HG03095 (cell line): Measurements from ENCODE around the gene ACSM5.
"Not testable (repeated sequence)": the region's sequence is repeated elsewhere in the genome, so short reads cannot be mapped to it uniquely, and the experiment has no call there.

Experiments
- ATAC-seq: cut with Tn5 transposase; IDR thresholded peaks from one replicate; pipeline ENCODE4 v1.9.1; 2021; ENCODE audit warnings: moderate library complexity; ENCODE audit not compliant: unreplicated experiment

The ACSM5 gene

DNA sequence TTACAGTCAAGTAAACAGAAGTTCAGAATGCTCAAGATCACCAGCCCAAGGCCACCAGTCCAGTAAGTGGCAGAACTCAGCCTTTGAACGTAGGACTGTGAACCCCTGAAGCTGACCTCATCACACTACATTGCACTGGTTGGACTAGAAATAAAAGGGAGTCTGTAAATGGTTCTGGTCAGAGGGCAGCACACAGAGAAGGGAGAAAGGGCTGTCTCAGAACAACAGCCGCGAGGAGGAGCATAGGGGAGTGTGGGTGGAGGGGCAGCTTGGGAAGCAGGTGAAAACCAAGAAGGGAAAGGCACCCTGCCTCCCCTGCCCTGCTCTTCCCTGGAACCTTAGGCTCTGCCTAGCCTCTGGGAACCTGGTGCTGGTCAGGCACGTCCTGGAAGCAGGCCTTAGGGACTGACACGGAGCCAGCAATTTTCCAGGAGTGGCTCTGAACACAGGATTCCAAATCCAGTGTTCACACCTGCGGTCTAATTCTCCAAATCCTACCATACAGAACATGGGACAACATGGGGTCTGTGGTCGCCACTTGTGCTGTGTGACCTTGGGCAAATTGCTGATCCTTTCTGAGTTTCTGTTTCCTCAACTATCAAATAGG, 11.8 kb upstream of the ACSM5 start:
- ATAC-seq = no peak

DNA sequence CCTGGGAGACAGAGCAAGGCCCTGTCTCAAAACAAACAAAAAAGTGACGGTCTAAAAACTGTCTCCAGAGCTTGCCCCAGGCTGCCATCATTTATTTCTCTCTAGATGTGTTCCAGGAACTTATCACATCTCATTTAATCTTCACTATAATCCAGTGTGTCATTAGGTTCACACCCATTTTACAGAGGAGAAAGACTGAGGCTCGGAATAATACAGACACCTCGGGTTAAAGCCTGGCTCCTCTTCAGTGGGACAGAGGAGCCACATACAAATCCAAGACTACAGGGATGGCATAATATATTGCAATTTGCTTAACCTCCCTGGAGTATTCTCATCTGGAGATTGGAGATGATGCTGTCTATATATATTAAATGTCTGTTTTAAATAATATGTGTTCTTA, 10.7 kb upstream of the ACSM5 start:
- no peak for ATAC-seq

DNA sequence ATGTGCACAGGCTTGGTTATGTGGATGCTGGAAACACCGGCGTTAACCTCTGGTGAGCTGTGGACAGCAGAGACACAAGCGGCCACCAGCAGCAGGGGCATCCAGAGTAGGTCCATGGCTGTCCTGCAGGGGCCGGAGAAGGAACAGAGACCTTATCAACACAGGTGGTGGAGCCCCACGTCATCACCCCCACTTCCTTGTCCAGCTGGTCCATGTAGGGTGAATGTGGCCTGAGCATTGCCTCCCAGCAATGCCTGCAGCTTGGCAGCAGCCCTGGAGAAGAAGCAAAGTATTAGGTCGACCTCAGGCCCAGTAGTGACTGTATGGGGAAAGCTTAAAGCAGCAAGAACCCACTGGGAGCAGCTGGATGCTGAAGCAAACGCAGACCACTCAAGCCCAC, 10.1 kb upstream of the ACSM5 start:
- ATAC-seq = no peak

DNA sequence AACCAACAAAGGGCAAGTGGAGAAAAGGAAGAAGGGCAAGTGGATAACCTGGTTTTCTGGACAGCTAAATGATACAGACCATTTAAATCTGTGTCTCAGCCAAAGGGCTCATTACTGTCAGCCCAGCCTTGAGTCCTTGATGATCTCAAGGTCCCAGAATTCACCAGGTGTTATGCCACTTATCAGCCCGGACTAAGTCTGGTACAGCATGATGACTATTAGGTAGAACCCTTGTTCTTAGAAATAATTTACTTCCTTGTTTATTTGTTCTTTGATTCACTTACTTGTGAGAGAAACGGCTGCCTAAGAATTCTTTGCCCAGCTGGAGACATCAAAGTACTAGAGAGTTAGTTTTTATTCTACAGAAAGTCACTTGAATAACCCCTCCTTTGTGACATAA, 8.3 kb upstream of the ACSM5 start:
- ATAC-seq = no peak

GRCh38 chr16:20401475-20402016, 7.8 kb upstream of the ACSM5 start:
- no peak for ATAC-seq

DNA sequence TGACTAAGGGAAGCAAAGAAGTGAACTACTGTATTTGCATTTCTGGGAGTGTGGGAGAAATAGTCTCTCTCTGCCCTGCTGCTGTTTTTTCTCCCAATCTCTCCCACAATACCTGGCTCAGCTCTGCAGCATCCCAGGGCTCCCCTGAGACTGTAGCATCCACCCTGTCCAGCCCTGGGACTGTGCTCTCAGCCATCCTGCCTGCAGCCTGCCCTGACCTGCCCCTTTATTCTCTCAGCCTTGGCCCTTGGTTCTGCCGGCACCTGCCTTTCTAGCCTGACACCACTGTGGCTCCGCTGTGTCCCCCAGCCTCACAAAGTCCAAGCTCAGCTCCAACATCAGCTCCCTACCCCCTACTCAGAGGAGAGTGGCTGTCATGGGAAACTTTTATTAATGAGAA, 6.7 kb upstream of the ACSM5 start:
- no peak for ATAC-seq

GRCh38 chr16:20404637-20405036, 4.7 kb upstream of the ACSM5 start, which contains the start of gene PDILT:
PDILT (minus strand) TSS chr16:20404737; CDS start chr16:20399300, 5,437 bp downstream.
- no peak for ATAC-seq

GRCh38 chr16:20410121-20410723, 888 bp downstream of the ACSM5 start:
- ATAC-seq = peak; percentile 77

- no peak for ATAC-seq
Measured at GRCh38 chr16:20411055-20411454, 1.7 kb downstream of the ACSM5 start.

DNA sequence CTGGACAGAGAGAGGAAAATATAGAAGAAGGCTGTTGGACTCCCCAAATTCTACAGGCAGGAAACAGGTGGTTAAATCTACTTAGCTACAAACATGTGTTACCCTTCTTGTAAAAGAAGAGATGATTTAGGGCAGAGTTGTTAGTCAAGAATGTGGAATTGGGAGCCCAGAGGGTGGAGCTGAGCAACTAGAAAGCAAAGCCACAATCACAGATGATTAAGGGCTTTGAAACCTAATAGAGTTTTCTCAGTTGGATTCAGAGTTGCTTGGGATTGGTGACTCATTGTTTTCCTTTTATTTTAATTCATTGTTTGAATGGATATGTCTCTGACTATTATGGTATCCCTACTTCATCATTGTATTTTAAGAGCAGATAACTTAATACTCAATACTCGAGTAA, 6.2 kb downstream of the ACSM5 start:
- no peak for ATAC-seq

DNA sequence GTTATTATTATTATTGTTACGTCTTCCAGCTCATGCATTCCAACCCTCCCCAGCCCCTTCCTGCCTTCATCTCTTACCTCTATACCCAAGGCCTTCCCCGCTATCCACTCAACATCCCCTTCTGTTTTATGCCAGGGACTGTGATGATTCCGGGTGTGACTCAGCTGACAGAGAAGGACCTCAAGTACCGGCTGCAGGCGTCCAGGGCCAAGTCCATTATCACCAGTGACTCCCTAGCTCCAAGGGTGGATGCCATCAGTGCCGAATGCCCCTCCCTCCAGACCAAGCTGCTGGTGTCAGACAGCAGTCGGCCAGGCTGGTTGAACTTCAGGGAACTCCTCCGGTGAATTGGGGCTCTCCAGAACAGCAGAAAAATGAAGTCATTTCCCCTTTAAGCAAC, 9.8 kb downstream of the ACSM5 start:
- not testable (repeated sequence) for ATAC-seq

DNA sequence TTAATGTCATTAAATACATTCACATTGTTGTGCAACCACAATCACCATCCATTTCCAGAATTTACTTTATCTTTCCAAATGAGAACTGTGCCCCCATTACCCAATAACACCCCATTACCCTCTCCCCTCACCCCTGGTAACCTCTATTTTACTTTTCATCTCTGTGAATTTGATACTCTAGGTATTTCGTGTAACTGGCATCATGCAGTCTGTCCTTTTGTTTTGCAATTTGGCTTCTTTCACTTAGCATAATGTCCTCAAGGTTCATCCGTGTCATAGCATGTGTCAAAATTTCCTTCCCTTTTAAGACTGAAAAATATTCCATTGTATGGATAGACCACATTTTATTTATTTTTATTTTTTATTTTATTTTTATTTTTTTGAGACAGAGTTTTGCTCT, 12.4 kb downstream of the ACSM5 start:
- ATAC-seq = not testable (repeated sequence)

DNA sequence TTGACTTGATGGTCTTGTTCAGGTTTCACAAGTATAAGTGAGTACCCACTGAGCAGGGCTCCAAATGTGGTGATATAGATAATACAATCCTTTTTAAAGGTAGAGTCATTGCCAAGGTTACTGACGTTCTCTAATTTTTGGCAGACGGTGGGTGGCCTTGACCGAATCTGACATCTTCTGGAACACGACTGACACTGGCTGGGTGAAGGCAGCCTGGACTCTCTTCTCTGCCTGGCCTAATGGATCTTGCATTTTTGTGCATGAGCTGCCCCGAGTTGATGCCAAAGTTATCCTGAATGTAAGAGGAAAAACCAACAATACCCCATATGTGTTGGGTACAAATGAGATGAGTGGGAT, 14.4 kb downstream of the ACSM5 start:
- ATAC-seq = not testable (repeated sequence)

DNA sequence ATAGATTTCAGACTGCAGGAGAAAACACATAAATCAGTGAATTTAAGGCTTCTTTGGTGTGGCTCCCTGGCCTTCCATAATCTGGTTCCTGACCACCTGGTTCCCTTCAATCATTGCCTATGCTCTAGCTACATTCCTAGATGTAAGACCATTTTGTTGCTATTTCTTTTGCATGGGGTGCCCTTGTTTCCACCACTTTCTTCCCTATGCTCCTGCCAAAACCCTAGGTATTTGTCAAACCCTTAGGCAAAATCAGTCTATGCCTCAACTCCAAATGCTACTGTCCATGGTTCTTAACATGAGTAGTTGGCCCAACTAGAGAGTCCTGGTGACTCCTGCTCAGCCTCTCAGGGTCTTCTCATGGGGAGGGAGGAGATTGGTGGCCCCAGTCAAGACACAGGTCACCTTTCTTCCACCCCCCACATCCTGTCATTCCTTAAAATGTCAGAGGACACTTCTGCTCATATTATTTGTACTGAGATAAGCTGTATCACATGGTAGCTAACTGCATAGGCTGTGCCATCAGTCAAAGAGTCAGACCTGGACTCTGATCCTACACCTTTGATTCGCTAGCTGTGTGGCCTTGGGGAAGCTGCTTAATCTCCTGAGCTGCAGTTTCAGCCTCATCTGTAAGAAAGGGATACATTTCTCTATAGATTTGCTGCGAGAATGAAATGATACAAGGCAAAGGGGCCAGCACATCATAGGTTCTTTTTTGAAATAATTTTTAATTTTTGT, 15.0 kb downstream of the ACSM5 start:
- ATAC-seq = no peak

- ATAC-seq = not testable (repeated sequence)
Measured at GRCh38 chr16:20427401-20427797, 18.1 kb downstream of the ACSM5 start.

DNA sequence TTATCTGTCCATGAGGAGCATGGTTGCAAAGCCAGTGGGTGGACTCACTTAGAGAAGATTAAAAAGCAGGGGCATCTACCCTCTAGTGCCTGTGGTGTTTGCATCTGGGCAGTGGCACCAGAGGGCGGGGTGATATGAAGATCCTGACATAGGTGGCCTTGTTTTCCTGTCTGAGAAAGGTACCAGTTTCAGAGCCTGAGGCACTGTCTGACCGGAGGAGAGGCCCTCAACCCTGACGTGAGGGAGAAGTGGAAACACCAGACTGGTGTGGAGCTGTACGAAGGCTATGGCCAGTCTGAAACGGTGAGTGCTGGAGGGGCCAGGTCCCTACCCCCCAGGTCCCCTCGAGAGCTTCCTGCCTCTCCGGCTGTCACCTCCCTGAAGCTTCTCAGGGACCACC, 20.2 kb downstream of the ACSM5 start:
- not testable (repeated sequence) for ATAC-seq

DNA sequence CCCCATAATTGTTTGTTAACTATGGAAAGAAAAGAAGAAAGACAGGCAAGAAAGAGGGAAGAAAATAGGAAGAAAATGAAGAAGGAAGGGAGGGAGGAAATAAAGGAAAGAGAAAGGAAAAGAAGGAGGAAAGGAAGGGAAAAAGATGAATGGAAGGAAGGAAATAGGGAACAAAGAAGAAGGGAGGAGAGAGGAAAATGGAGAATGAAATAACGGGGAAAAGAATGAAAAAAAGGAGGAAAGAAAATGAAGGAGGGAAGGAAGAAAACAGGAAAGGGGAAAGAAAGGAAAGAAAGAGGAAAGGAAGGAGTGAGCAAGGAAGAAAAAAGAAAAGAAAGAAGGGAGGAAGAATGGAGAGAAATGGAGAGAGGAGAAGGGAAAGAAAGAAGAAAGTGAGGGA, 21.1 kb downstream of the ACSM5 start:
- ATAC-seq = not testable (repeated sequence)

- ATAC-seq = no peak
Measured at GRCh38 chr16:20430948-20431347, 21.6 kb downstream of the ACSM5 start.

DNA sequence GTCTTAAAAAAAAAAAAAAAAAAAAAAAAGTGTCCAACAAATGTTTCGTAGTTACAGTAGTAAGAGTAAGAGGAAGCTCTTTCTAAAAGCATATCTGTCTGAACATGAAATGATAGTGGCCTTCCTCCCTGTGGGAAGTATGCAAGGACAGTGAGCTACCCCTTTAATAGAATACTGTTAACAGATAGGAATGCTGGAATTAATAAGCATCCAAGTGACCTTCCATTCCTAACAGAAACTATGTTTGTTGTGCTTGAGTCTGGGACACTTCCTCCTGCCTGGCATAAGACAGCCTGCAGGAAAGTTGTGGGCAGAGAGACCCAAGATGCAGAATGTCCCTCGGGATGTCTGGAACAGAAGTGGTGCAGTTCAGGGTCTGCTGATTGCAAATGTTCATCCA, 29.6 kb downstream of the ACSM5 start:
- ATAC-seq = not testable (repeated sequence)

DNA sequence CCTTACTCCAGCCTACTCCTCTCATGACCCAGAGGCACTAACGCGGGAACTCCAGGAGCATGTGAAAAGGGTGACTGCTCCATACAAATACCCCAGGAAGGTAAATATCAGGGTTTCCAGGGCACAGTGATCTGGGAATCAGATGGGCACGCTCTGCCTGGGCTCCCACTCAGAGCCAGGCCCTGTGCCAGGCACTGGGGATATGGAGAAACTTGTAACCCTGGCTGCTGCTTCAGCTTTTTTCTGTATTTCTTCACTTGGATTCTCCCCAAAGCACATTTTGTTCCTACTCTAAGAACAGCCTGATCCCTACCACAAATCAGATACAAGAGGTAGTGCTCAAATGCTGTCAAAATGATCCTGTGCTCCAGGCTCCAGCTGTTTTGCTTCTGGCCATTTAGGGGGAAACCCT, 30.5 kb downstream of the ACSM5 start:
- not testable (repeated sequence) for ATAC-seq

DNA sequence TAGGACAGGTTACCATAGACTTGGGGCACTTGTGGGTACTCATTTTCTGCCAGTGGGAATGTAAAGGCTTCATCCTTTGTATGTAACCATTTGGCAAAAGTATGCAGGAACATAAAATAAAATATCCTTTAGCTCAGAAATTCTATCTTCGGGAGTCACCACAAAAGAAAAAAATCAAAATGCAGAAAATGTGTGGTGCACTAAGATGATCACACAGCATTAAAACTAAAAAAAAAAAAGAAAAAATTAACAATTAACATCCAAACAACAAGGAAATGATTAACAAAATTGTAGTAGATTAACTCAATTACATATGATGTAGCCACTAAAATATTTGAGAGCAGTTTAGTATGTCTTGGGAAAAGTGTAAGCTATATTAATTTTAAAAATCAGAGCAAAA, 31.4 kb downstream of the ACSM5 start:
- ATAC-seq = not testable (repeated sequence)

DNA sequence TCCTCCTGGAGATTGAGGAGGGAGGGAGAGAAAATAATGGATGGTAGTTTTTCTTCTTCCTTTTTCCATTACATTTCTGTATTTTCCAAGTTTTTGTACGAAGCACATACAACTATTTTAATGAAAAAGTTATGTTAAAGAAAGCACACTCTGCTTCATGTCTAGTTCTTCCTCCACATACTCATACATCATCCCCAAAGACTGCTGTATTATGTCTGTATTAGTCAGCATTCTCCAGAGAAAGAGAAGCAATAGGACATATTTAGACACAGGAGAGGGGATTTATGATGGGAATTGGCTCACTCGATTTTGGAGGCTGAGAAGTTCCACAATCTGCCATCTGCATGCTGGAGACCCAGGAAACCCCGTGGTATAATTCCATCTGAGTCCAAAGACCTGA, 31.9 kb downstream of the ACSM5 start:
- no peak for ATAC-seq
